Measurements from ENCODE around the gene ANTXR2. TPM values are rescaled to one million over a fixed set of nuclear protein-coding genes. Genes with fewer than 3 reads are reported as not detected.

The ANTXR2 gene
- polyA plus RNA-seq, 1 experiment = 105 TPM

- CTCF ChIA-PET = interaction anchor here (0.7 to 4.5 kb wide), 2 partner anchors 9 to 11 kb away, joined by 3 to 19 read pairs; no protein-coding TSS in a partner anchor
- DNase-seq (ENCODE audit: low read depth, low spot score) = no peak
Observed at GRCh38 chr4:80114732-80115265, 41.8 kb upstream of the ANTXR2 start.

GRCh38 chr4:80113615-80114014 is 40.6 kb upstream of the ANTXR2 start:
- ChIA-PET POLR2A (no interaction called here), CTCF (interaction anchor here (0.6 to 4.5 kb wide), 2 partner anchors 12 to 14 kb away, joined by 3 to 19 read pairs; no protein-coding TSS in a partner anchor)
- TF ChIP-seq CTCF (IDR thresholded peaks at IDR 0.05; ENCODE audit: low read depth, low read length) = no peak
- Histone ChIP-seq H3K9me3 (ENCODE audit: control insufficient read depth, insufficient read depth, low read length) (peaks cover 4% of the 10 kb centered on the region; the same call in 1 of the 2 replicates), H3K27ac (ENCODE audit: low read depth, low read length) (no peak overlapping the region), H3K27me3 (ENCODE audit: control insufficient read depth, insufficient read depth, low read length) (no peaks in the 10 kb centered on the region), H3K4me3 (ENCODE audit: low read depth, low read length) (no peak overlapping the region)
- no peak for DNase-seq (ENCODE audit: low read depth, low spot score)

More at GRCh38 chr4:80114732-80115265, 41.8 kb upstream of the ANTXR2 start:
- POLR2A ChIA-PET = no interaction called here
- no peak overlapping the region for H3K4me3 ChIP-seq (ENCODE audit: low read depth, low read length)
- H3K27ac ChIP-seq (ENCODE audit: low read depth, low read length) = no peak overlapping the region
- no peak for TF ChIP-seq CTCF (IDR thresholded peaks at IDR 0.05; ENCODE audit: low read depth, low read length)
- H3K9me3 ChIP-seq (ENCODE audit: control insufficient read depth, insufficient read depth, low read length) = peaks cover 4% of the 10 kb centered on the region; the same call in 1 of the 2 replicates
- no peaks in the 10 kb centered on the region for H3K27me3 ChIP-seq (ENCODE audit: control insufficient read depth, insufficient read depth, low read length)

- ChIA-PET POLR2A (no interaction called here), CTCF (interaction anchor here (2.2 kb wide), 1 partner anchor 13 kb away, joined by 8 read pairs; no protein-coding TSS in a partner anchor)
- Histone ChIP-seq H3K27me3 (ENCODE audit: control insufficient read depth, insufficient read depth, low read length) (no peaks in the 10 kb centered on the region), H3K9me3 (ENCODE audit: control insufficient read depth, insufficient read depth, low read length) (peaks cover 4% of the 10 kb centered on the region; the same call in 1 of the 2 replicates), H3K27ac (ENCODE audit: low read depth, low read length) (no peak overlapping the region), H3K4me3 (ENCODE audit: low read depth, low read length) (no peak overlapping the region)
- DNase-seq (ENCODE audit: low read depth, low spot score) = no peak
- no peak for TF ChIP-seq CTCF (IDR thresholded peaks at IDR 0.05; ENCODE audit: low read depth, low read length)
Observed at GRCh38 chr4:80112236-80112635, 39.2 kb upstream of the ANTXR2 start.

- no peak for TF ChIP-seq CTCF (IDR thresholded peaks at IDR 0.05; ENCODE audit: low read depth, low read length)
- CTCF ChIA-PET = interaction anchor here (2.2 kb wide), 1 partner anchor 14 kb away, joined by 8 read pairs; no protein-coding TSS in a partner anchor
- H3K27me3 ChIP-seq (ENCODE audit: control insufficient read depth, insufficient read depth, low read length) = no peaks in the 10 kb centered on the region
- H3K27ac ChIP-seq (ENCODE audit: low read depth, low read length) = no peak overlapping the region
- DNase-seq (ENCODE audit: low read depth, low spot score) = no peak
- H3K9me3 ChIP-seq (ENCODE audit: control insufficient read depth, insufficient read depth, low read length) = peaks cover 4% of the 10 kb centered on the region; the same call in 1 of the 2 replicates
- POLR2A ChIA-PET = no interaction called here
- no peak overlapping the region for H3K4me3 ChIP-seq (ENCODE audit: low read depth, low read length)
Observed at GRCh38 chr4:80111276-80111675, 38.2 kb upstream of the ANTXR2 start.

- ChIA-PET CTCF (no interaction called here), POLR2A (no interaction called here)
- no peak for DNase-seq (ENCODE audit: low read depth, low spot score)
- TF ChIP-seq CTCF (IDR thresholded peaks at IDR 0.05; ENCODE audit: low read depth, low read length) = no peak
- Histone ChIP-seq H3K27ac (ENCODE audit: low read depth, low read length) (no peak overlapping the region), H3K27me3 (ENCODE audit: control insufficient read depth, insufficient read depth, low read length) (no peaks in the 10 kb centered on the region), H3K4me3 (ENCODE audit: low read depth, low read length) (no peak overlapping the region), H3K9me3 (ENCODE audit: control insufficient read depth, insufficient read depth, low read length) (no peaks in the 10 kb centered on the region)
Observed at GRCh38 chr4:80107374-80107773, 34.3 kb upstream of the ANTXR2 start.
